GM18502 (cell line): ENCODE data around the gene KHDC4.
A peak's percentile ranks its signal among the peaks of the same experiment; 100 is the strongest.
"Not testable (repeated sequence)": the region's sequence is repeated elsewhere in the genome, so short reads cannot be mapped to it uniquely, and the experiment has no call there.

Source experiments
- ATAC-seq: cut with Tn5 transposase; IDR thresholded peaks from one replicate; pipeline ENCODE4 v1.9.1; 2021; ENCODE audit warnings: mild to moderate bottlenecking; ENCODE audit not compliant: unreplicated experiment, poor library complexity

Gene KHDC4

GRCh38 chr1:155911156-155912055, 22.8 kb downstream of the KHDC4 start, which contains the start of gene RIT1:
Gene RIT1, minus strand, starts transcription at chr1:155911349. Its CDS starts 588 bp downstream, at chr1:155910761.
- ATAC-seq: peak; percentile 78

- peak; percentile 38 for ATAC-seq
Observed at GRCh38 chr1:155910621-155911121, 23.5 kb downstream of the KHDC4 start.

GRCh38 chr1:155909894-155910293, 24.3 kb downstream of the KHDC4 start:
- ATAC-seq: no peak

- no peak for ATAC-seq
Observed at GRCh38 chr1:155904261-155904660, 30.0 kb downstream of the KHDC4 start.

GRCh38 chr1:155900161-155900560, 34.1 kb downstream of the KHDC4 start:
- no peak for ATAC-seq

- no peak for ATAC-seq
Observed at GRCh38 chr1:155899683-155900082, 34.5 kb downstream of the KHDC4 start.

GRCh38 chr1:155898888-155899287, 35.3 kb downstream of the KHDC4 start:
- no peak for ATAC-seq

- ATAC-seq: no peak
Observed at GRCh38 chr1:155897746-155898145, 36.5 kb downstream of the KHDC4 start.

- ATAC-seq: not testable (repeated sequence)
Observed at GRCh38 chr1:155896476-155896875, 37.7 kb downstream of the KHDC4 start.

GRCh38 chr1:155895617-155896016, 38.6 kb downstream of the KHDC4 start:
- ATAC-seq: not testable (repeated sequence)

- ATAC-seq: no peak
Observed at GRCh38 chr1:155893389-155894142, 40.6 kb downstream of the KHDC4 start.

- ATAC-seq: no peak
Observed at GRCh38 chr1:155892796-155893195, 41.4 kb downstream of the KHDC4 start.

GRCh38 chr1:155890251-155890650, 44.0 kb downstream of the KHDC4 start:
- ATAC-seq: no peak

GRCh38 chr1:155889566-155889965, 44.6 kb downstream of the KHDC4 start:
- no peak for ATAC-seq

GRCh38 chr1:155888481-155888880, 45.7 kb downstream of the KHDC4 start:
- no peak for ATAC-seq

GRCh38 chr1:155884982-155885381, 49.2 kb downstream of the KHDC4 start:
- no peak for ATAC-seq

GRCh38 chr1:155884031-155884960, 49.9 kb downstream of the KHDC4 start:
- no peak for ATAC-seq

GRCh38 chr1:155882766-155883165, 51.4 kb downstream of the KHDC4 start:
- no peak for ATAC-seq

GRCh38 chr1:155882235-155882634, 52.0 kb downstream of the KHDC4 start:
- ATAC-seq: no peak

- no peak for ATAC-seq
Observed at GRCh38 chr1:155880950-155881349, 53.3 kb downstream of the KHDC4 start.
